Right atrium auricular region (tissue), 2 donors: ENCODE data around the gene NARF. TPM values are rescaled to one million over a fixed set of nuclear protein-coding genes. Genes with fewer than 3 reads are reported as not detected.

Source experiments
- DNase-seq: peaks from one replicate; pipeline ENCODE4 v3.0.0-alpha.2; 2019; ENCODE audit warnings: low spot score
- H3K27ac ChIP-seq, 2 donors: fragments of 200-600 bp; sonication (generic); 1 replicate in 1 of 2; 2 replicates in 1 of 2; pipeline ENCODE4 v1.5.1; 2016 to 2019
- H3K27me3 ChIP-seq, 2 donors: fragments of 200-600 bp; sonication (generic); one replicate each; pipeline versions ENCODE4 v1.5.1 to v1.6.0; 2017 to 2019
- H3K36me3 ChIP-seq: fragments of 200-600 bp; sonication (generic); one replicate; pipeline ENCODE4 v1.5.1; 2016
- H3K4me1 ChIP-seq, 2 donors: fragments of 200-600 bp; sonication (generic); one replicate each; pipeline versions ENCODE4 v1.5.1 to v1.6.0; 2017 to 2019
- H3K4me3 ChIP-seq, 2 donors: fragments of 200-600 bp; sonication (generic); 1 replicate in 1 of 2; 2 replicates in 1 of 2; pipeline ENCODE4 v1.5.1; 2017 to 2019; ENCODE audit warnings: mild to moderate bottlenecking in 1 of 2, moderate library complexity in 1 of 2
- H3K9me3 ChIP-seq, 2 donors: fragments of 200-600 bp; sonication (generic); one replicate each; pipeline ENCODE4 v1.5.1; 2019
- CTCF ChIP-seq, 2 donors: fragments of 200-600 bp; sonication (generic); IDR thresholded peaks; one replicate each; pipeline ENCODE4 v1.5.1; 2019; ENCODE audit warnings: antibody characterized with exemption in 2 of 2
- total RNA-seq, 2 donors: library from RNA; depleted of rRNA; stranded (reverse); fragments of >200 nt; gene quantifications; one replicate each; pipeline ENCODE4 v1.1.0, GENCODE V29; 2016

The NARF gene
- total RNA-seq, 2 donors from 2014 or later: 51.4 to 54.8 TPM

- Histone ChIP-seq H3K4me1 (peaks cover 0 to 27% of the 10 kb centered on the region in 2 donors), H3K4me3 (no peak overlapping the region), H3K27ac (no peak overlapping the region), H3K9me3 (no peaks in the 10 kb centered on the region), H3K27me3 (no peaks in the 10 kb centered on the region), H3K36me3 (peaks cover 1% of the 10 kb centered on the region)
- TF ChIP-seq CTCF (IDR thresholded peaks at IDR 0.05): no peak
- DNase-seq: no peak
Observed at GRCh38 chr17:82492643-82493225, 34.2 kb downstream of the NARF start.

GRCh38 chr17:82493226-82493781 is 34.8 kb downstream of the NARF start:
- H3K36me3 ChIP-seq: no peaks in the 10 kb centered on the region
- no peak overlapping the region for H3K27ac ChIP-seq
- H3K4me1 ChIP-seq: peaks cover 0 to 28% of the 10 kb centered on the region in 2 donors
- DNase-seq: no peak
- H3K4me3 ChIP-seq: no peak overlapping the region
- H3K27me3 ChIP-seq: no peaks in the 10 kb centered on the region
- H3K9me3 ChIP-seq: no peaks in the 10 kb centered on the region
- TF ChIP-seq CTCF (IDR thresholded peaks at IDR 0.05): no peak

DNA sequence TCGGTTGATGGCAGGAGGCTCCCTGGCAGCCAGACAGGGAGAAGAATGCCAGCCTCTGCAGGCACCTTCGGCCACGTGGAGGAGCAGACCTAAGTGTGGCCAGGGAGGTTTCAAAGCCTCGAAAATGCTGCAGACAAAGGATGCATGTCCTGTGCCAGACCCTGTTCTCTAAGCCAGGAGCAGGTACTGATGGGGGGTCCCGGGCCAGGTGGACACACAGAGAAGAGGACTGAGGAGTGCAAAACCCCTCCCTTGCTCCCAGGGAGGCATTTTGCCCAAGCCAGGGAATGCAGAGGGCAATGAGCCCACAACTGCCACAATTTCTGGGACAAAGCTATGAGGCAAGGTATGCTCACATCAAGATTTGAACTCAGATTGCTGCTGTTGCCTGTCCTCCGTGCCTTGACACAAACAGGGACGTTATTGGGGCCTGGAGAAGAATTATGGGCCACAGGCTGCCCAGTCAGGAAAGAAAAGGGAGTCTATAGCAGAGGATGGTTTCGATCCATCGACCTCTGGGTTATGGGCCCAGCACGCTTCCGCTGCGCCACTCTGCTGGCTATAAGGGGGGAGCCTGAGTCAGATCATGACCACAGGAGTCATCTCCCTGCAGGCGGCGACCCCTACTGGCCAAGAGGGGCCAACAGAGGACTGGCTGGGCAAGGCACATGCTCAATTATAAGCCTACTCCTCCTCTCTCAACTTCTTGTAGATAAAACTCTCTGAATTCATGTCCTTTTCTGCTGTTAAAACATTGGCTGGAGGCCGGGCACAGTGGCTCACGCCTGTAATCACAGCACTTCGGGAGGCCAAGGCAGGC is 35.9 kb downstream of the NARF start:
- H3K27ac ChIP-seq: peak overlapping the region; percentile 43 to 51
- no peaks in the 10 kb centered on the region for H3K9me3 ChIP-seq
- DNase-seq: peak; percentile 96
- H3K27me3 ChIP-seq: no peaks in the 10 kb centered on the region
- H3K4me1 ChIP-seq: peaks cover 0 to 22% of the 10 kb centered on the region in 2 donors
- peak; percentile 85 to 91 for TF ChIP-seq CTCF (IDR thresholded peaks at IDR 0.05)
- H3K36me3 ChIP-seq: no peaks in the 10 kb centered on the region
- H3K4me3 ChIP-seq: no peak overlapping the region

- H3K27ac ChIP-seq: peak overlapping the region; percentile 93 to 95
- H3K4me1 ChIP-seq: peaks cover 0 to 22% of the 10 kb centered on the region in 2 donors
- H3K4me3 ChIP-seq: no peak overlapping the region
- no peak for DNase-seq
- TF ChIP-seq CTCF (IDR thresholded peaks at IDR 0.05): no peak
- no peaks in the 10 kb centered on the region for H3K9me3 ChIP-seq
- H3K27me3 ChIP-seq: no peaks in the 10 kb centered on the region
- H3K36me3 ChIP-seq: no peaks in the 10 kb centered on the region
Observed at GRCh38 chr17:82495844-82496528, 37.4 kb downstream of the NARF start.

- DNase-seq: peak; percentile 97
- no peaks in the 10 kb centered on the region for H3K9me3 ChIP-seq
- peak overlapping the region; percentile 59 to 74 for H3K4me3 ChIP-seq
- H3K27me3 ChIP-seq: no peaks in the 10 kb centered on the region
- H3K27ac ChIP-seq: peak overlapping the region; percentile 93 to 95
- TF ChIP-seq CTCF (IDR thresholded peaks at IDR 0.05): peak in 1 of 2 donors; percentile 17
- H3K4me1 ChIP-seq: peaks cover 0 to 22% of the 10 kb centered on the region in 2 donors
- H3K36me3 ChIP-seq: no peaks in the 10 kb centered on the region
Observed at GRCh38 chr17:82496529-82497434, 38.2 kb downstream of the NARF start.
